ENCODE measurements around the gene SLC22A23.

- TF ChIP-seq CTCF (IDR thresholded peaks at IDR 0.05; ENCODE audit: low read depth, low read length, missing input control) (no peak), TAF1 (conservative IDR thresholded peaks at IDR 0.05) (no peak), ZBTB33 (IDR thresholded peaks at IDR 0.05) (peak; percentile 62), REST (IDR thresholded peaks at IDR 0.05) (peak; percentile 62), ATF3 (IDR thresholded peaks at IDR 0.05) (no peak), JUND (IDR thresholded peaks at IDR 0.05) (peak in 1 of 2 donors; percentile 64), HNF4G (IDR thresholded peaks at IDR 0.05) (no peak), MAX (IDR thresholded peaks at IDR 0.05) (peak; percentile 92), YY1 (IDR thresholded peaks at IDR 0.05) (peak; percentile 62), GABPA (IDR thresholded peaks at IDR 0.05 in 1 of 2, conservative IDR thresholded peaks at IDR 0.05 in 1 of 2) (no peak), EGR1 (IDR thresholded peaks at IDR 0.05; ENCODE audit: low read depth in 2 of 2) (peak in 1 of 2 donors; percentile 88), RXRA (IDR thresholded peaks at IDR 0.05) (peak; percentile 82 to 92)
Observed at GRCh38 chr6:3398165-3398562, 58.7 kb downstream of the SLC22A23 start.
